A549 (cell line): ENCODE results near the gene JAG2. TPM values are rescaled to one million over a fixed set of nuclear protein-coding genes. Genes with fewer than 3 reads are reported as not detected.

Experiments
- ATAC-seq, 2 experiments: fragments of 200-7000 bp in 1 of 2; fragments of >200 bp in 1 of 2; cut with Nextera tagmentation in 1 of 2; cut with Tn5 transposase in 1 of 2; 3 replicates each; pipeline versions ENCODE4 v1.8.0 to v1.9.1; 2018 to 2020; ENCODE audit warnings: mild to moderate bottlenecking in 1 of 2, moderate library complexity in 1 of 2
- CTCF ChIA-PET: fragments of 300-600 bp; sonication (Branson Sonifier 250); formaldehyde crosslinking; extraction: SDS; loops from one replicate; lab custom pipeline; 2021; ENCODE audit warnings: antibody characterized with exemption, inconsistent platforms; lab: Yijun Ruan, JAX
- POLR2A ChIA-PET: fragments of 350-600 bp; formaldehyde crosslinking; extraction: SDS; loops from one replicate; lab custom pipeline; 2021; ENCODE audit warnings: antibody characterized with exemption, inconsistent platforms; lab: Yijun Ruan, JAX
- DNase-seq, 2 experiments: peaks; one replicate each; pipeline versions ENCODE4 v3.0.0 to v3.0.0-alpha.2; 2011 to 2016; ENCODE audit warnings: low read depth in 1 of 2, low spot score in 1 of 2
- FAIRE-seq: peaks from 2 replicates; lab custom pipeline; 2011; peaks lifted over from hg19 to GRCh38; lab: Jason Lieb, UNC
- H3K27ac ChIP-seq, 2 experiments: fragments of >200 bp; sonication (Bioruptor Twin); formaldehyde crosslinking; 3 replicates each; pipeline ENCODE4 v1.5.1; 2016 to 2017
- H3K4me1 ChIP-seq: fragments of >200 bp; sonication (Bioruptor Twin); formaldehyde crosslinking; 3 replicates; pipeline ENCODE4 v1.6.1; 2016
- H3K4me2 ChIP-seq: fragments of >200 bp; sonication (Bioruptor Twin); formaldehyde crosslinking; 3 replicates; pipeline ENCODE4 v1.6.1; 2016
- H3K4me3 ChIP-seq: fragments of >200 bp; sonication (Bioruptor Twin); formaldehyde crosslinking; 3 replicates; pipeline ENCODE4 v1.5.1; 2016
- H3K9me3 ChIP-seq: fragments of >200 bp; sonication (Bioruptor Twin); formaldehyde crosslinking; 3 replicates; pipeline ENCODE4 v1.6.1; 2016
- BCL3 ChIP-seq: fragments of >200 bp; sonication (Bioruptor Twin); formaldehyde crosslinking; IDR thresholded peaks from 3 replicates; pipeline ENCODE4 v1.6.1; 2016
- BHLHE40 ChIP-seq: IDR thresholded peaks from 2 replicates; pipeline ENCODE4 v1.6.1; 2012; ENCODE audit warnings: low read depth, low read length, inconsistent platforms
- CBX8 ChIP-seq: fragments of 200-600 bp; sonication (generic); IDR thresholded peaks from 2 replicates; pipeline ENCODE4 v1.6.1; 2016
- CHD4 ChIP-seq: fragments of 200-600 bp; sonication (generic); IDR thresholded peaks from 2 replicates; pipeline ENCODE4 v1.6.1; 2016; ENCODE audit warnings: antibody characterized with exemption, mild to moderate bottlenecking, borderline replicate concordance
- EHF ChIP-seq: fragments of 250-450 bp; sonication (Bioruptor Pico); IDR thresholded peaks from 2 replicates; pipeline ENCODE4 v1.5.0; 2020; ENCODE audit warnings: mild to moderate bottlenecking
- ELK1 ChIP-seq: fragments of 150-350 bp; IDR thresholded peaks from 2 replicates; pipeline ENCODE4 v1.6.1; 2014; ENCODE audit warnings: low read depth, mild to moderate bottlenecking, low read length
- FOSB ChIP-seq: fragments of 250-450 bp; sonication (Bioruptor Pico); IDR thresholded peaks from 2 replicates; pipeline ENCODE4 v1.5.0; 2020; ENCODE audit warnings: mild to moderate bottlenecking, moderate library complexity
- HDAC2 ChIP-seq: fragments of 200-600 bp; sonication (generic); IDR thresholded peaks from 2 replicates; pipeline ENCODE4 v1.6.1; 2016
- HEYL ChIP-seq: fragments of 250-450 bp; sonication (Bioruptor Pico); IDR thresholded peaks from 2 replicates; pipeline ENCODE4 v1.8.0; 2021; ENCODE audit warnings: mild to moderate bottlenecking, moderate library complexity
- HMGXB4 ChIP-seq: fragments of 250-450 bp; sonication (Bioruptor Pico); IDR thresholded peaks from 2 replicates; pipeline ENCODE4 v1.5.0; 2021; ENCODE audit warnings: mild to moderate bottlenecking, moderate library complexity, borderline replicate concordance
- JUN ChIP-seq, 2 experiments: fragments of >200 bp; sonication (Bioruptor Twin); formaldehyde crosslinking; IDR thresholded peaks; 2 replicates in 1 of 2; 3 replicates in 1 of 2; pipeline ENCODE4 v1.6.1; 2016 to 2017
- JUNB ChIP-seq: fragments of >200 bp; sonication (Bioruptor Twin); formaldehyde crosslinking; IDR thresholded peaks from 2 replicates; pipeline ENCODE4 v1.6.1; 2016
- KDM5A ChIP-seq: fragments of 200-600 bp; sonication (generic); IDR thresholded peaks from 2 replicates; pipeline ENCODE4 v1.6.1; 2016; ENCODE audit warnings: antibody characterized with exemption, mild to moderate bottlenecking
- MAFK ChIP-seq: fragments of 450-650 bp; IDR thresholded peaks from 2 replicates; pipeline ENCODE4 v1.6.1; 2014; ENCODE audit not compliant: partially characterized antibody
- NPAS2 ChIP-seq: fragments of 250-450 bp; sonication (Bioruptor Pico); IDR thresholded peaks from 2 replicates; pipeline ENCODE4 v1.8.0; 2022; ENCODE audit warnings: mild to moderate bottlenecking, moderate library complexity, borderline replicate concordance
- PHF8 ChIP-seq: fragments of 200-600 bp; sonication (generic); IDR thresholded peaks from 2 replicates; pipeline ENCODE4 v1.6.1; 2016; ENCODE audit warnings: low read depth, mild to moderate bottlenecking, antibody characterized with exemption, moderate library complexity, borderline replicate concordance
- RAD21 ChIP-seq, 2 experiments: fragments of >200 bp in 1 of 2; sonication (Bioruptor Twin) in 1 of 2; formaldehyde crosslinking in 1 of 2; IDR thresholded peaks in 1 of 2; conservative IDR thresholded peaks in 1 of 2; 2 replicates in 1 of 2; 3 replicates in 1 of 2; pipeline ENCODE4 v1.6.1; 2012 to 2018; ENCODE audit warnings: inconsistent platforms in 1 of 2
- RCOR1 ChIP-seq: fragments of 150-350 bp; IDR thresholded peaks from 2 replicates; pipeline ENCODE4 v1.6.1; 2014; ENCODE audit warnings: antibody characterized with exemption, low read length, low read depth
- REST ChIP-seq: fragments of 200-600 bp; sonication (generic); IDR thresholded peaks from 2 replicates; pipeline ENCODE4 v1.6.1; 2016; ENCODE audit warnings: antibody characterized with exemption, mild to moderate bottlenecking, moderate library complexity
- RFX5 ChIP-seq: fragments of 450-650 bp; IDR thresholded peaks from 2 replicates; pipeline ENCODE4 v1.7.1; 2014; ENCODE audit warnings: antibody characterized with exemption, mild to moderate bottlenecking, moderate library complexity
- SMC3 ChIP-seq: fragments of >200 bp; sonication (Bioruptor Twin); formaldehyde crosslinking; IDR thresholded peaks from 3 replicates; pipeline ENCODE4 v1.6.1; 2018; ENCODE audit warnings: inconsistent platforms
- SREBF2 ChIP-seq: fragments of 450-650 bp; IDR thresholded peaks from 2 replicates; pipeline ENCODE4 v1.6.1; 2014; ENCODE audit warnings: mild to moderate bottlenecking, moderate library complexity
- USF2 ChIP-seq: fragments of 450-650 bp; IDR thresholded peaks from 2 replicates; pipeline ENCODE4 v1.6.1; 2014; ENCODE audit warnings: antibody characterized with exemption
- ZC3H11A ChIP-seq: fragments of 450-650 bp; IDR thresholded peaks from 2 replicates; pipeline ENCODE4 v1.6.1; 2014; ENCODE audit warnings: antibody characterized with exemption, mild to moderate bottlenecking
- ZFP36 ChIP-seq: fragments of 450-650 bp; IDR thresholded peaks from 2 replicates; pipeline ENCODE4 v1.6.1; 2014; ENCODE audit warnings: borderline replicate concordance; ENCODE audit not compliant: partially characterized antibody
- ZSCAN20 ChIP-seq: fragments of 250-450 bp; sonication (Bioruptor Pico); IDR thresholded peaks from 2 replicates; pipeline ENCODE4 v1.8.0; 2022; ENCODE audit warnings: mild to moderate bottlenecking, moderate library complexity
- WGBS: methylation state at CpG from one replicate; pipeline ENCODE4 v1.1.6; 2017; ENCODE audit errors: missing lambda C conversion rate; 5-methylcytosine and 5-hydroxymethylcytosine counted together
- polyA plus RNA-seq, 4 experiments: library from polyadenylated mRNA; depleted of rRNA in 3 of 4; stranded (reverse); fragments of >200 nt; fragmentation: RNase III in 1 of 4; extraction: RNeasy Plus Mini Kit Qiagen cat#74134 plus additional on column Dnase treatment in 1 of 4; gene quantifications; 2 replicates in 3 of 4; 3 replicates in 1 of 4; pipeline ENCODE4 v1.2.3, GENCODE V29; 2011 to 2017

The JAG2 gene
- polyA plus RNA-seq, 2 of the 4 experiments (the other 2 are of a cell fraction), result 5.9 to 20.4 TPM

GRCh38 chr14:105209646-105210045, 41.1 kb upstream of the JAG2 start:
- ChIA-PET CTCF (interaction anchor here (1.4 to 1.9 kb wide), 3 partner anchors 119 to 144 kb away, joined by 3 to 6 read pairs (median 4); no protein-coding TSS in a partner anchor), POLR2A (no interaction called here)
- peaks cover 26% of the 10 kb centered on the region for H3K4me1 ChIP-seq
- TF ChIP-seq EHF (CRISPR knock-in tag), result no peak
- no peak for TF ChIP-seq RFX5
- TF ChIP-seq RAD21 (conservative IDR thresholded peaks at IDR 0.05 in 1 of 2, IDR thresholded peaks at IDR 0.05 in 1 of 2), result no peak
- TF ChIP-seq USF2, result no peak
- TF ChIP-seq REST, result no peak
- no peak for TF ChIP-seq ELK1
- TF ChIP-seq RCOR1, result no peak
- no peak for TF ChIP-seq CBX8
- no peak for TF ChIP-seq JUNB
- no peak for TF ChIP-seq HDAC2
- no peak for TF ChIP-seq MAFK
- TF ChIP-seq PHF8, result no peak
- no peak for TF ChIP-seq KDM5A
- no peak for TF ChIP-seq CHD4
- TF ChIP-seq SREBF2, result no peak
- no peak for TF ChIP-seq ZC3H11A
- TF ChIP-seq HMGXB4 (CRISPR knock-in tag), result no peak
- 90% methylated on average over 8 of the region's 16 CpGs for WGBS
- H3K27ac ChIP-seq, result no peak overlapping the region
- DNase-seq (no peak), FAIRE-seq (no peak), ATAC-seq (no peak)
- H3K9me3 ChIP-seq, result no peaks in the 10 kb centered on the region
- no peak overlapping the region for H3K4me2 ChIP-seq
- no peak overlapping the region for H3K4me3 ChIP-seq

GRCh38 chr14:105209091-105209490, 40.5 kb upstream of the JAG2 start:
- H3K4me2 ChIP-seq, result no peak overlapping the region
- ChIA-PET POLR2A (no interaction called here), CTCF (interaction anchor here (0.5 to 1.9 kb wide), 4 partner anchors 57 to 145 kb away, joined by 3 to 6 read pairs (median 4); no protein-coding TSS in a partner anchor)
- H3K9me3 ChIP-seq, result no peaks in the 10 kb centered on the region
- FAIRE-seq (no peak), ATAC-seq (no peak), DNase-seq (no peak)
- WGBS, result 92% methylated on average over 8 of the region's 8 CpGs
- no peak overlapping the region for H3K27ac ChIP-seq
- H3K4me3 ChIP-seq, result no peak overlapping the region
- peaks cover 31% of the 10 kb centered on the region for H3K4me1 ChIP-seq
- TF ChIP-seq JUNB (no peak), ZSCAN20 (CRISPR knock-in tag) (no peak), SMC3 (no peak), NPAS2 (no peak), USF2 (no peak), HEYL (no peak), BCL3 (no peak), CBX8 (no peak), BHLHE40 (no peak), CHD4 (no peak), FOSB (CRISPR knock-in tag) (no peak), ZFP36 (no peak), ELK1 (no peak), RCOR1 (no peak), EHF (CRISPR knock-in tag) (no peak), HDAC2 (no peak), JUN (IDR thresholded peaks at IDR 0.05) (no peak)
